Left ventricle myocardium superior (tissue), 1 donor: ENCODE results near the gene FN3KRP. TPM values are rescaled to one million over a fixed set of nuclear protein-coding genes. Genes with fewer than 3 reads are reported as not detected.

Experiments used
- ATAC-seq: fragments of 200-7000 bp; cut with Tn5 transposase; one replicate; pipeline ENCODE4 v1.9.1; 2020; ENCODE audit warnings: mild to moderate bottlenecking, moderate library complexity
- DNase-seq: peaks from one replicate; pipeline ENCODE4 v3.0.0-alpha.2; 2020
- intact Hi-C: fragments of 100-400 bp; cut with micrococcal nuclease; formaldehyde crosslinking; loops from one replicate; pipeline ENCODE4 v1.11.0; 2022
- total RNA-seq: library from RNA; stranded (reverse); fragmentation: NEBNext Ultra II Directional; extraction: Animal tissue kit (Norgen Biotek cat#: 25700); gene quantifications from one replicate; pipeline ENCODE4 v1.2.1, GENCODE V29; 2021
- donor health status: DM: no; HTN: yes; CAD: no; lungs with severe emphysema.

FN3KRP gene
- total RNA-seq, 1 donor from 2014 or later = 14.0 TPM

- intact Hi-C loops = no loop called here
- no peak for ATAC-seq
- no peak for DNase-seq
These were observed 12.3 kb upstream of the FN3KRP start for GRCh38 chr17:82703935-82704865.

- intact Hi-C loops = no loop called here
- ATAC-seq (no peak), DNase-seq (no peak)
These were observed 11.6 kb upstream of the FN3KRP start for GRCh38 chr17:82704886-82705285.

- intact Hi-C loops = no loop called here
- DNase-seq = no peak
- ATAC-seq = no peak
These were observed 10.8 kb upstream of the FN3KRP start for GRCh38 chr17:82705756-82706155.

- intact Hi-C loops = no loop called here
- DNase-seq (no peak), ATAC-seq (no peak)
These were observed 7.4 kb upstream of the FN3KRP start for GRCh38 chr17:82709024-82709675.

- no peak for DNase-seq
- no peak for ATAC-seq
- intact Hi-C loops = no loop called here
These were observed 6.6 kb upstream of the FN3KRP start for GRCh38 chr17:82709676-82710498.

GRCh38 chr17:82710499-82711232 lies 5.8 kb upstream of the FN3KRP start:
- intact Hi-C loops = no loop called here
- ATAC-seq = no peak
- no peak for DNase-seq

GRCh38 chr17:82713071-82713723 lies 3.3 kb upstream of the FN3KRP start:
- DNase-seq (no peak), ATAC-seq (no peak)
- intact Hi-C loops = no loop called here

GRCh38 chr17:82718986-82719685 lies 2.6 kb downstream of the FN3KRP start:
- DNase-seq = no peak
- ATAC-seq = no peak
- intact Hi-C loops = no loop called here

- DNase-seq (no peak), ATAC-seq (no peak)
- intact Hi-C loops = no loop called here
These were observed 3.7 kb downstream of the FN3KRP start for GRCh38 chr17:82720204-82720603.

GRCh38 chr17:82722341-82723013 lies 6.0 kb downstream of the FN3KRP start:
- intact Hi-C loops = no loop called here
- no peak for ATAC-seq
- no peak for DNase-seq

- no peak for ATAC-seq
- DNase-seq = no peak
- intact Hi-C loops = no loop called here
These were observed 6.8 kb downstream of the FN3KRP start for GRCh38 chr17:82723169-82723807.

GRCh38 chr17:82726427-82726826 lies 9.9 kb downstream of the FN3KRP start:
- DNase-seq (no peak), ATAC-seq (no peak)
- intact Hi-C loops = no loop called here

GRCh38 chr17:82729479-82730260 lies 13.2 kb downstream of the FN3KRP start:
- ATAC-seq (no peak), DNase-seq (no peak)
- intact Hi-C loops = no loop called here

- ATAC-seq (no peak), DNase-seq (no peak)
- intact Hi-C loops = no loop called here
These were observed 15.7 kb downstream of the FN3KRP start for GRCh38 chr17:82732118-82732743.

GRCh38 chr17:82734987-82735866 lies 18.7 kb downstream of the FN3KRP start, which contains the start of gene FN3K:
Gene FN3K (plus strand): TSS chr17:82735615. CDS start chr17:82735637, 22 bp downstream.
- ATAC-seq = peak; percentile 72
- DNase-seq = peak; percentile 84
- intact Hi-C loops = no loop called here
